Adipose tissue (tissue), 3 donors: ENCODE data around the gene CHD1L. TPM values are rescaled to one million over a fixed set of nuclear protein-coding genes. Genes with fewer than 3 reads are reported as not detected.
"Not testable (repeated sequence)": the region's sequence is repeated elsewhere in the genome, so short reads cannot be mapped to it uniquely, and the experiment has no call there.

ENCODE experiments used
- H3K27ac ChIP-seq: one replicate; pipeline ENCODE4 v1.5.1; 2013; ENCODE audit warnings: low read depth, low read length
- WGBS, 3 donors: extraction: QIAGEN DNeasy Blood & Tissue Kit; methylation state at CpG; one replicate each; pipeline ENCODE4 v1.1.7; 2013; 5-methylcytosine and 5-hydroxymethylcytosine counted together
- polyA plus RNA-seq, 3 donors: library from polyadenylated mRNA; stranded (reverse); fragments of 200-250 nt; gene quantifications; one replicate each; pipeline ENCODE4 v1.2.3, GENCODE V29; 2013
- donor health status: healthy with polysubstance abuse.
- donor health status: Bipolar disorder and iron deficiency.
- donor health status: healthy.

The CHD1L gene
- polyA plus RNA-seq, 3 donors: 6.5 to 17.1 (median 15.0) TPM

DNA sequence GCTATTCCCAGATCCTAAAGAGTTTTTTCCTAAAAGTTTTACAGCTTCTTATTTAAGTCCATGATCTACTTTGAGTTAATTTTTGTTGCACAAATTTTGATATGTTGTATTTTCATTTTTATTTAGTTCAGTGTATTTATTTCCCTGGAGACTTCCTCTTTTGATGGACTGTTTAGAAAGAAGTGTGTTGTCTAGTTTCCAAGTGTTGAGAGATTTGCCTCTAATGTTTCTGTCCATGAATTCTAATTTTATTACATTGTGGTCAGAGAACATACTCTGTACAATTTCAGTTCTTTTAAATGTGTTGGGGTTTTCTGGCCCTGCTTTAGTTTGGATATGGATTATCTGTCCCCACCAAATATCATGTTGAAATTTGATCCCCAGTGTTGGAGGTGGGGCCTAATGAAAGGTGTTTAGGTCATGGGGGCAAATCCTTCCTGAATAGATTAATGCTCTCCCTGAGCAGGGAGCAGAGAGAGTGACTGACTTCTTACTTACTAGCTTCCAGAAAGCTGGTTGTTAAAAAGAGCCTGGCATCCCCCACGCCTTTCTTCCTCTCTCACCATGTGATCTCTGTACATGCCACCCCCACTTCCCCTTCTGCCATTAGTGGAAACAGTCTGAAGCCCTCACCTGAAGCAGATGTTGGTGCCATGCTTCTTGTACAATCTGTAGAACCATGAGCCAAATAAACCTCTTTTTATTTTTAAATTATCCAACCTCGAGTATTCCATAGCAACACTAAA, 4.6 kb downstream of the CHD1L start:
- no peak overlapping the region for H3K27ac ChIP-seq
- 52 to 81% (median 68%) methylated on average over 2 of the region's 2 CpGs for WGBS, 3 donors

DNA sequence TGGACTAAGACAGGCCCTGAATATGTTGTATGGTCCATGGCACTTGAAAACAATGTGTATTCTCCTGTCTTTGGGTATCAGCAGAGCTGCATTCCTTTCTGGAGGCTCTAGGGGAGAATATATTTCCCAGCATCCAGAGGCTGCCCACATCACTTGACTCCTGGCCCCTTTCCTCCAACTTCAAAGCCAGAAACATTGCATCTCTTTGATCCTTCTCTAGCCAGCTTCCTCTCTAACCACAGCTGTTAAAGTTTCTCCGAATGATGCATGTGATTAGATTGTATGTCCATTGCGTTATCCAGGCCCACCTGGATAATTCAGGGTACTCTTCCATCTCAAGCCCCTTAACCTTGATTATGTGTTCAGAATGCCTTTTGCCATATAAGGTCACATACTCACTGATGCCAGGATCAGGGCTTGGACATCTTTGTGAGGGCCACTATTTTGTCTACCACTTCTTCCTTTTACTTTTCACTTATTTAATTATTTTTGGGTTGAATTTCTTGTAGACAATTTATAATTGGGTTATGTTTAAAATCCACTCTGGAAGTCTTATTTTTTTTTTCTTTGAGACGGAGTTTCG, 5.3 kb downstream of the CHD1L start:
- 85 to 89% (median 88%) methylated on average over 4 of the region's 4 CpGs for WGBS, 3 donors
- H3K27ac ChIP-seq: no peak overlapping the region

DNA sequence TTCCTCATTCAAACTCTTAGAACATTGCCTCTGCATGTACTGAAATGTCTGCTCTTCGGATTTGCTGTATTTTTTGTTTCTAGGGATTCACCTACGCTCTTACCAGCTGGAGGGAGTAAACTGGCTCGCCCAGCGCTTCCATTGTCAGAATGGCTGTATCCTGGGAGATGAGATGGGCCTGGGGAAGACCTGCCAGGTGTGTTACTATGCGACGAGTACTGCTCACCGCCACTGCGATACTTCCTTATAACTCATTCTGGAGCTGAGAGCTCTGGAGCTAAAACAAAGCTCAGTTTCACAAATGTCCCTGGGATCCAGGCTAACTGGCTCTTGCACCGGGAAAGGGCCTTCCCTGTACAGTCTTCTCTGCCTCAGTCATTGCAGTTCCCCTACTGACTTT, 10.1 kb downstream of the CHD1L start:
- WGBS, 3 donors: 92 to 96% (median 94%) methylated on average over 9 of the region's 9 CpGs
- H3K27ac ChIP-seq: no peak overlapping the region

DNA sequence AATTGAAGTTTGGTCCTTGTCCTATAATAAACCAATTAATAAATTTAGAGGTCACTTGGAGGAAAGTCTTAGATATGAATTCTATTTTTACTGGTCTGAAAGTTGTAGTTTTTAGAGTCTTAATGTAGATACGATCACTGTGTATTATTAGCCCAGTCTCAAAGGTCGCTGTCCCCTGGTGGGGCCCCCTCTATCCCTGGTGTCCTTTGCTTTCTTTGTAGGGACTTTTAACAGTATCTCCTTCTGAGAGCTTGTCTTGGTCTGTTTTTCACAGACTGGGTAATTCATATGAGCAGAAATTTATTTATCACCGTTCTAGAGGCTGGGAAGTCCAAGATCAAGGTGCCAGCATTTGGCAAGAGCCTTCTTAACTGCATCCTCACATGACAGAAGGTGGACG, 18.5 kb downstream of the CHD1L start:
- 95 to 99% (median 98%) methylated on average over 4 of the region's 4 CpGs for WGBS, 3 donors
- no peak overlapping the region for H3K27ac ChIP-seq

DNA sequence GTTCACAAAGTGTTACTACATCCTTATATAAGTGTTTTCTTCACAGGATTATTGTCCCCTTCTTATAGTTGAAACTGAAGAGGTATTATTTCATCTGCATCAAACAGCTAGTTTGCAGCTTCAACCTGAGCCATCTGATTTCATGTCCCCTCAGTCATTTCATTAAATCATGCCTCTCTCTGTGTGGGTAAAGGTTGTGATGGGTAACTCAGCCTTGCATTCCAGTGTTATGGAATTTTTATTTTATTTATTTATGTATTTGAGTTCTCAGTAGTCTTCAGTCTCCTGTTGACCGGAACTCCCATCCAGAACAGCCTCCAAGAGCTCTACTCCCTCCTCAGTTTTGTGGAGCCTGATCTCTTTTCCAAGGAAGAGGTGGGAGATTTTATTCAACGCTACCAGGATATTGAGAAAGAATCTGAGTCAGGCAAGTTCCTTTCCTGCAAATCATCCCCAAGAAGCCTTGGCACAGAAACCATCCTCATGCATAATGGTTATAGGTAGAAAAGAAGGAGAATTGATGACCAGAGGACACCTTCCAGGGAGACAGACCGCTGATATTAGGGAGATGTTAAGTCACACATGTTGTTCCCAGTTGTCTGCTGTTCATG, 21.8 kb downstream of the CHD1L start:
- WGBS, 3 donors: 70 to 94% (median 80%) methylated on average over 3 of the region's 3 CpGs
- H3K27ac ChIP-seq: no peak overlapping the region

DNA sequence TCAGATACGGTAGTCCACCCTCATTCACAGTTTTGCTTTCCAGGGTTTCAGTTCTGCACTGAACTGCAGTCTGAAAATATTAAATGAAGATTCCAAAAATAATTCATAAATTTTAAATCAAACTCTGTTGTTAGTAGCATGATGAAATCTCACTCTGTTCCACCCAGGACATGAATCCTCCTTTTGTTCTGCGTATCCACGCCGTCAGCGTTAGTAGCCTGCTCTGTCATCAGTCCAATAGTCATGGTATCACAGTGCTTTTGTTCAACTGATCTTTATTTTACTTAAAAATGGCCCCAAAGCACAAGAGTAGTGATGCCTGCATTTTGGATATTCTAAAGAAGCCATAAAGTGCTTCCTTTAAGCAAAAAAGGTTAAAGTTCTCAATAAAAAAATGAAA, 23.9 kb downstream of the CHD1L start:
- WGBS, 3 donors: 95 to 96% (median 96%) methylated on average over 5 of the region's 5 CpGs
- no peak overlapping the region for H3K27ac ChIP-seq

DNA sequence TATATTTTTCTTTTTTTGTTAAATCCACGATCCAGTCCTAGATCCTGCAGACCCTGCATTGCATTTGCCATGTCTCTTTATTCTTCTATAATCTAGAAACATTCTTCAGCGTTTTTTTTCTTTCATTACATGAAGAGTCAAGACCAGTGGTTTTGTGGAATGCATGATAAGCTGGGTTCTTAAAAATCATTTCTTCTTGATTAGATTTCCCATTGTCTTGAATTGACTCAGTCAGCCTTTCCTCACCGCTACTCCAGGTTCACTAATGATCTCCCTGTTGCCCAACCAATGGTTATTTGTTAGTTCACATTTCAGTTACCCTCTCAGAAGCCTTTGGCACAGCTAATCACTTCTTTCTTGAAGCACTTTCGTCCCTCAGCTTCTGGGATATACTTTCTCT, 25.2 kb downstream of the CHD1L start:
- no peak overlapping the region for H3K27ac ChIP-seq
- WGBS, 3 donors: 95 to 96% (median 96%) methylated on average over 4 of the region's 4 CpGs

DNA sequence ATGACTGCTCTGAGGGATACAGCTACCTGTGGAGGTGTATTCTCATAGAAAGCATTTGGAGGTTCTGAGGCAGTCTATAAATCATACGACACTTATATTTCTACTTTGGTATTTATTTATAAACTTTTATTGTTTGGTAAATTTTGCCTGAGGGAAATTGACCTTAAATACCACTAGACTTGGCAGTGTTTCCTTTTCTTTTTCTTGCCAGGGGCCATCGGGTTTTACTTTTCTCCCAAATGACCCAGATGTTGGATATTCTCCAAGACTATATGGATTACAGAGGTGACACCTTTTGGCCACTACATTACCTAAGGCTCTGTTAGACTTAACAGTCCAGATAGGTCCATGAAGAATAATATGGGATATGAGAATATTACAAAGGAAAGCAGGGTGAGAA, 28.2 kb downstream of the CHD1L start:
- H3K27ac ChIP-seq: no peak overlapping the region
- 46 to 66% (median 59%) methylated on average over 2 of the region's 2 CpGs for WGBS, 3 donors

DNA sequence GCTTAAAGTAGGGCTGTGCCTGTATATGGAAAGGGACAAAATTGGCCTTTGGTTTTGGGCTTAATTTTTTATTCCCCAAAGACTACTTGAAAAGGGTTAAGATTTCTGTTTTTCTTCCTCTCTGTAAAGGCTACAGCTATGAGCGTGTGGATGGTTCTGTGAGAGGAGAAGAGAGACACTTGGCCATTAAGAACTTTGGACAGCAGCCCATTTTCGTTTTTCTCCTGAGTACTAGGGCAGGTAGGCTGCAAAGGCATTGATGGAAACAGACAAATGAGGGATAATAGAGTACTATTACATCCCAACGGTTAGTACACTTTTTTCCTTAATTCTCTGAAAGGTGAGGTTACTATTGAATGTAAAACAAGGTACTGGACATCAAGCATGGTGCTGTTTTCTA, 29.6 kb downstream of the CHD1L start:
- H3K27ac ChIP-seq: no peak overlapping the region
- 62 to 68% (median 65%) methylated on average over 3 of the region's 3 CpGs for WGBS, 3 donors

DNA sequence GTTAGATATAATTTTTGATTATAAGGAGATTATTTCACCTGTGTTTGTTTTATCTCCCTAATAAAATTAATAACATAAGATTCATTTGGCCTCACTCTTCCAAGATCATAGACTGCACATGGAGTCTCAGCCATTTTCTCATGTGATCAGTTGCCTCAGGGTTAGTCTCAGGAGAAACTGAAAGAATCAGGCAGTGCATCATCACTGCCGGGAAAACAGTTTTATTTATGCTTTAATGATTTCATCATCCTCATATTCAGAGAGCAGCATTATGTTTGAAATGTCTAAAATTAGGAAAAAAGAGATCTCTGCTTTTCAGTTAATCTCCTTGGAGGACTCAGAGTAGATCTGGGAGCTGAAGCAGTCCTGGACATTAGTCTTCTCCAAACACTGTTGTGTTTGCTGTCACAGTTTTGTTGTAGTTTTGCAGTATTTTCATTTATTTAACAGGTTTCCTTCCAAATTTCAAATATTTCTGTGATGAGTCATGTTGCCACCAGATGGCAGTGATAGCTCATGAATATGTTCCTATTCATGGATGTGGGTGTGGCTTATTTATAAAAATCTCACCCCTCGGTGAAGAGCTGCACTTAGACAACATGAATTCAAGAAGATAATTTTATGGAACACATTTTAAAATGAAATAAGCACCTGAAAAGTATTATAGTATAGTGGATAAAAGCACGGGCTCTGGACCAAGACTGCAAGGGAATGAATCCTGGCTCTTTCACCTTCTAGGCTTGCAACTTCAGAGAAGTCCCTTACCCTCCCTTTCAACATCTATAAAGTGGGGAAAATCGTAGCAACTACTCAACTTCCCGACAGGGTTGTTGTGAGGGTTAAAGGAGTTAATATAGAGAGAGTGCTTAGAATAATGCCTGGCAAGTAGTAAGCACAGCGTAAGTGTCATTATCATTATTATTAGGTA, 31.2 kb downstream of the CHD1L start:
- no peak overlapping the region for H3K27ac ChIP-seq
- WGBS, 3 donors: 45 to 56% (median 45%) methylated on average over 6 of the region's 6 CpGs

- no peak overlapping the region for H3K27ac ChIP-seq
- 94 to 95% (median 94%) methylated on average over 5 of the region's 5 CpGs for WGBS, 3 donors
These were observed 39.5 kb downstream of the CHD1L start for GRCh38 chr1:147281950-147282349.

- no peak overlapping the region for H3K27ac ChIP-seq
- 74 to 80% (median 78%) methylated on average over 1 of the region's 1 CpG for WGBS, 3 donors
These were observed 40.5 kb downstream of the CHD1L start for GRCh38 chr1:147283011-147283410.

DNA sequence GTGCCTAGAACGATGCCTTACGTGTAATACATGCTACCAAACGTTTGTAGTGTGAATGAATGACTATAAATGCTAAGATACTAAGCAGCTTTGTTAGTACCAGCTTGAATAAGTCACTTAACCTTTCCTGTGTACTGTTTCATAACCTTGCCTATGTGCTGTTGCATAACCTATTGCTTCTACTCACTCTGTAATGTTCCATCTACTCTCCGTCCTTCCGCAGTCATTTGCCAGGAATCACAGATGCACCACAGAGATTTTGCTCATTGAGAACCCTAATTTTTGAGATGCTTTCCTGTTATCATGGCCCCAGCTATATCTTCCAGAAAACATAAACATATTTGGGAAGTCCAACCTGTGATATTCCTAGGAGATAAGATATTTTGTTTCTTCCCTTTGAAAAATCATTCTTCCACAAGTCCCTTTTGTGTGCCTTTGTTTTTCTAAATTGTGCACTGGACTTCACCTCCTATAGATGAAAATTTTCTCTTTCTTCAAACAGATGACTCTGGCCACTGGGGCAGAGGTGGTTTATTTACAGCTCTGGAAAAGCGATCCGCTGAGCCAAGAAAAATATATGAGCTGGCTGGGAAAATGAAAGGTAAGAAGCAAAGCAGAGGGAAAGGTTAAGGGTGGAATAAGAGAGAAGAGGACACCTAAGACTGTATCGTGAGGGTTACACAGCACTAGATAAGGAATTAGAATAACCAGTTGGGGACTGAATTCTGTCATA, 44.8 kb downstream of the CHD1L start:
- WGBS, 3 donors: 82 to 95% (median 84%) methylated on average over 8 of the region's 8 CpGs
- H3K27ac ChIP-seq: no peak overlapping the region

DNA sequence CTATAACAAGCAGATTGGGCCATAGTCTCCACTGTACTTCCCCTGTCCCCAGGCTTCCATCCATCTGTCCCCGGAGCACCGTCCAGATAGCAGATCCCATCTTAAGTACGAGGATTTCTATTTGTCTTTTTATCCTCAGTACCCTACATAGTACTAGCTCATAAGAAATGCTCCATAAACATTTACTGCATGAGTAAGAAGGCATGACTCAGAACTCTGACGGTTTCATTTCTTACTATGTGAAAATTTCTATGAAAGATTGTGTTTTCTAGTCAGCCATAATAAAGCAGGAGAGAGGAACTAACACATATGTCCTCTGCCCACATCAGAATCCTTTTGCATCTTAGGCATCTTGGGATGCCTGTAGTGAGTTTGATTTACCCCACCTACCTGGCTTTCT, 49.5 kb downstream of the CHD1L start:
- H3K27ac ChIP-seq: no peak overlapping the region
- WGBS, 3 donors: 91 to 97% (median 96%) methylated on average over 4 of the region's 4 CpGs

DNA sequence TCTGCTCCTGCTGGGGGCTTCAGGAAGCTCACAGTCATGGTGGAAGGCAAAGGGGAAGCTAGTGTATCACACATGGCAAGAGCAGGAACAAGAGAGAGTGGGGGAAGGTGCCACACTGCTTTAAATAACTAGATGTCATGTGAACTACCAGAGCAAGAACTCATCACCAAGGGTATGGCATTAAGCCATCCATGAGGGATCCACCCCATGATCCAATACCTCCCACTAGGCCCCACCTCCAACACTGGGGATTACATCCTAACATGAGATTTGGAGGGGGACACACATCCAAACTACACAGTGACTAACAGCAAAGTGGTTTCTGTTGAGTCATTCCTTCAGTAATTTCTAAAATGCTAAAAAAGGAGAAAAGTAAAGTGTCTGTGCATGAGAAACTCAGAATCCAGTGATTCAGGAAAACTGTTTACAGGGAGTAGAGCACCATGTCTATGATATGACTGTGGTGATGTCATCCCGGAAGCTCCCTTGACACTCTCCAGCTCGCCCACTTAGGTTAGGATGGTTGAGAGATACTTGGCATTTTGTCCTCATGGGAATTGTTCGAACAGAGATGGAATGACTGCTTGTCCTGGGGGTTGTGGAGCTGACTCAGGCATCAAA, 50.3 kb downstream of the CHD1L start:
- WGBS, 3 donors: 65 to 79% (median 73%) methylated on average over 3 of the region's 3 CpGs
- no peak overlapping the region for H3K27ac ChIP-seq

GRCh38 chr1:147297438-147297837, 55.0 kb downstream of the CHD1L start:
- no peak overlapping the region for H3K27ac ChIP-seq
- WGBS, 3 donors: 97% methylated on average over 2 of the region's 2 CpGs

- H3K27ac ChIP-seq: not testable (repeated sequence)
- WGBS, 3 donors: 96 to 99% (median 98%) methylated on average over 3 of the region's 3 CpGs
These were observed 63.3 kb downstream of the CHD1L start for GRCh38 chr1:147305803-147306202.

DNA sequence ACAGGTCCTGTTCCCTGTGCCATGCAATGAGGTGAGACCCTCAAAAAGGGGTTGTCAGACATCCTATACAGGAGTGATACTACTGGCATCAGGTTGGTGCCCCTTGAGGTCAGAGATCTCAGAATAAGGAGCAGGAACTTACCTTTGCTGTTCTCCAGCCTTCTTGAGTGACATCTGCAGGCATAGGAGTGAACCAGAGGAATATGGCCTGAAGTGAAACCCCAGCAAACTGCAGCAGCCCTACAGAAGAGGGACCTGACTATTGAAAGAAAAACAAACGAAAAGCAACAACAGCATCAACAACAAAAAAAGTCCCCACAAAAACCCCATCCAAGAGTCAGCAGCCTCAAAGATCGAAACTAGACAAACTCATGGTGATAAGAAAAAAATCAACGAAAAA, 74.5 kb downstream of the CHD1L start:
- 72 to 83% (median 80%) methylated on average over 3 of the region's 3 CpGs for WGBS, 3 donors
- no peak overlapping the region for H3K27ac ChIP-seq
